ENCODE results near the gene COL16A1.

COL16A1 gene

DNA sequence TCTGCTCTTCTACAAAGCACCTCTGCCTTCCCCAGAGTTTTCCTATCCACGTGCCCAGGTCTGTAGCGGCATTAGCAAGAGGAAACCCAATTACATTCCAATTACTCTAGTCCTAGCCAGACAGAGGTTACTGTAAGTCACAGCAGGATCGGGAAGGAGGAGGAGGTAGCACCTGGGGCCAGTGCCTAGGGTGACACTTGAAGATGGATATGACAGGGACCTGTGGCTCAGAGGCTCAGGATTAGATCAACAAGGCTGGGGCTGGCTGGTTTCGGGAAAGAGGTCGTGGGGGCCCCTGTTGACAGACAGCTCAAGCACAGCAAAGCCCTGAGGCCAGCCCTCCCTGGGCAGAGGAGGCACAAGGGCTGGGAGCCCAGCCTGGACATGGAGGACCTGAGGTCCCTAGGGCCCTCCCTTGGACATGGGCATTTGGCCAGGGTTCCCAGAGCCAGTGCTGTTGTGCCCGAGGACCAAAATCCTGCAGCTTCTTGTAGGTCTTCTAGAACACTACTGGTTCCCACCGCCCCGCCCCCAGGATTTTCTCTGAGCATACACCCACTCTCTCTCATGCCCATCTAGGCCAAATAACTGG lies 89.3 kb downstream of the COL16A1 start:
- Histone ChIP-seq H3K27ac (ENCODE audit: low read depth, low read length) (no peak overlapping the region), H3K4me1 (ENCODE audit: insufficient read depth, low read length) (no peaks in the 10 kb centered on the region), H3K27me3 (ENCODE audit: control insufficient read depth in 1 of 2, insufficient read depth in 2 of 2, low read length in 2 of 2) (peaks cover 0 to 30% of the 10 kb centered on the region in 2 donors), H3K9ac (ENCODE audit: low read length) (no peak overlapping the region), H3K9me3 (ENCODE audit: low read length) (no peaks in the 10 kb centered on the region), H3K36me3 (ENCODE audit: insufficient read depth, low read length) (no peaks in the 10 kb centered on the region), H3K4me3 (ENCODE audit: low read depth in 1 of 2, low read length in 2 of 2) (no peak overlapping the region)

DNA sequence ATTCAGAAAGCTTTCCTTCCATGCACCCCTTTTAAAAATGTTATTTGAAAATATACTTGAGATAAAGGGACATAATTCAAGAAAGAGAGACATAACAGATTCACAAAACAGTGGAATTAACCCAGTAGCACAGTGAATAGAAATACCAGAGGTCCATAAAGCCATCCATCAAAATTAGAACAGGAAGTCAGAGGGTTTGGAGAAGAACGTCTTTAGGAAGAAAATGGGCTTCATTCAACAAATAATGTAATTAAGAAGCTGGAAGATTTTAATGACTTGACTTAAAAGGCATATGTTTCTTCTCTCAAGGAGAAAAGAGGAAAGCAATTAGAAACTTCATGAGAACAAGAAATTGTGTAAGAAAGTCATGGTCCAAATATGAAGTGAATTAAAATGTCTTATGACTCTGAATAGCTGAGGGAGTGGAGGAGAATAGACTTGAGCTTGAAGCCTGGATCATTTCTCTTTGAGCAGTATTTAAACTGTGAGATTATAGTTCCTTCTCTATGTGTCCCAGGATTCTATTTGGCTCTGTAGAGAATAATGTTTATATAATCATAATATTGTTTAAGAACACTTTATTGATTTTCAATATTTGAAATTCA lies 94.2 kb downstream of the COL16A1 start:
- Histone ChIP-seq H3K9ac (ENCODE audit: low read length) (no peak overlapping the region), H3K36me3 (ENCODE audit: insufficient read depth, low read length) (no peaks in the 10 kb centered on the region), H3K4me1 (ENCODE audit: insufficient read depth, low read length) (no peaks in the 10 kb centered on the region), H3K27ac (ENCODE audit: low read depth, low read length) (no peak overlapping the region), H3K9me3 (ENCODE audit: low read length) (no peaks in the 10 kb centered on the region), H3K4me3 (ENCODE audit: low read depth in 1 of 2, low read length in 2 of 2) (no peak overlapping the region), H3K27me3 (ENCODE audit: control insufficient read depth in 1 of 2, insufficient read depth in 2 of 2, low read length in 2 of 2) (no peaks in the 10 kb centered on the region)

DNA sequence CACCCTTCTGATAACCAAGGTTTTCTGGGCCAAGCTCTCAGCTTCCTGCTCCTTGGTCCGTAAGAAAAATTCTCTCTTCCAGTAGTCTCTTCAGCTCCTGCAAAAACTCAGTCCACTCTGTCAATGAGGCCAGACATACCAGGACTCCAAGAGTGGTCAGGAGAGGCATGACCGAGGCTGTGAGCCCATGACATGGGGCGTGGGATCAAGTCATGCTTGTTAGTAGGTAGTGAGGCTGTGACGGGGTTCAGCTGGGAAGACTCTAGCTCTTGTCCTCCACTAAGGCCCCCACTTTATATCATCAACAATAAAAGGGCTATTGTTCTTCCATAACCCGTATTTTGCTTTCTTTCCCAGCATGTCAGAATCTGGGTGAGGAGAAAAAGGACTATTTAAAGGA lies 96.5 kb downstream of the COL16A1 start:
- no peaks in the 10 kb centered on the region for H3K4me1 ChIP-seq (ENCODE audit: insufficient read depth, low read length)
- no peaks in the 10 kb centered on the region for H3K27me3 ChIP-seq (ENCODE audit: control insufficient read depth in 1 of 2, insufficient read depth in 2 of 2, low read length in 2 of 2)
- no peaks in the 10 kb centered on the region for H3K9me3 ChIP-seq (ENCODE audit: low read length)
- H3K27ac ChIP-seq (ENCODE audit: low read depth, low read length), result no peak overlapping the region
- H3K4me3 ChIP-seq (ENCODE audit: low read depth in 1 of 2, low read length in 2 of 2), result no peak overlapping the region
- no peak overlapping the region for H3K9ac ChIP-seq (ENCODE audit: low read length)
- H3K36me3 ChIP-seq (ENCODE audit: insufficient read depth, low read length), result no peaks in the 10 kb centered on the region

DNA sequence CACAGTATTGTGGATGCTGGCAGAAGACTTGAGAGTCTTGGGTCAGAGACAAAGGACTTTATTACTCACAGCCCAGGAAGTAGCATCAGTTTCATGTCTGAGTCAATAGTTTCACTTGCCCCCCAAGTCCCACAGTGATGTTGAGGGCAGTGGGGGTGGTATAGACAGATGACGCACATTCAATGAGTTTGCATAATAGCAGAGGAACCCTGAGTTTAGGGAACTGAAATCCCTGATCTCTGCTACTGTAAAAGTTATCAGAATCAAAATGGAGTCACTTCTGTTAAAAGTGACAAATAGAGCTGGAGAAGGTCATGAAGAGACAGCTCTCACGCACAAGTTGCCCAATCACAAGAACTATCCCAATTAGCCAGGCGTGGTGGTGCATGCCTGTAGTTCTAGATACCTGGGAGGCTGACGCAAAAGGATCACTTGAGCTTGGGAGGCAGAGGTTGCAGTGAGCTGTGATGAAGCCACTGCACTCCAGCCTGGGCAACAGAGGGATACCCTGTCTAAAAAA lies 97.8 kb downstream of the COL16A1 start:
- H3K9ac ChIP-seq (ENCODE audit: low read length), result no peak overlapping the region
- H3K9me3 ChIP-seq (ENCODE audit: low read length), result no peaks in the 10 kb centered on the region
- no peaks in the 10 kb centered on the region for H3K27me3 ChIP-seq (ENCODE audit: control insufficient read depth in 1 of 2, insufficient read depth in 2 of 2, low read length in 2 of 2)
- no peak overlapping the region for H3K4me3 ChIP-seq (ENCODE audit: low read depth in 1 of 2, low read length in 2 of 2)
- no peaks in the 10 kb centered on the region for H3K4me1 ChIP-seq (ENCODE audit: insufficient read depth, low read length)
- H3K36me3 ChIP-seq (ENCODE audit: insufficient read depth, low read length), result no peaks in the 10 kb centered on the region
- no peak overlapping the region for H3K27ac ChIP-seq (ENCODE audit: low read depth, low read length)
